HEK293 (cell line): Measurements from ENCODE around the gene FAM20B.

ENCODE experiments used
- ATF2 ChIP-seq: fragments of 450-650 bp; formaldehyde crosslinking; IDR thresholded peaks from 2 replicates; pipeline ENCODE4 v1.5.1; 2016; ENCODE audit warnings: missing biosample characterization, missing genetic modification characterization, low read depth
- ELK4 ChIP-seq: IDR thresholded peaks from 2 replicates; pipeline ENCODE4 v1.6.1; 2011; ENCODE audit warnings: mild to moderate bottlenecking, low read depth, low read length, borderline replicate concordance
- KLF16 ChIP-seq: fragments of 450-650 bp; formaldehyde crosslinking; IDR thresholded peaks from 2 replicates; pipeline ENCODE4 v1.5.1; 2017; ENCODE audit warnings: missing biosample characterization, missing genetic modification characterization
- OSR2 ChIP-seq: fragments of 450-650 bp; formaldehyde crosslinking; IDR thresholded peaks from 2 replicates; pipeline ENCODE4 v1.5.1; 2016; ENCODE audit warnings: missing biosample characterization, missing genetic modification characterization
- REST ChIP-seq: fragments of 450-650 bp; formaldehyde crosslinking; IDR thresholded peaks from 2 replicates; pipeline ENCODE4 v1.5.1; 2016; ENCODE audit warnings: missing biosample characterization, missing genetic modification characterization
- ZNF138 ChIP-seq: fragments of 450-650 bp; formaldehyde crosslinking; IDR thresholded peaks from 2 replicates; pipeline ENCODE4 v1.5.1; 2016; ENCODE audit warnings: missing biosample characterization, missing genetic modification characterization, borderline replicate concordance
- ZNF274 ChIP-seq, 2 experiments: fragments of 200-500 bp in 1 of 2; fragments of 450-650 bp in 1 of 2; sonication (Bioruptor generic) in 1 of 2; formaldehyde crosslinking in 1 of 2; IDR thresholded peaks; 2 replicates each; pipeline versions ENCODE4 v1.5.1 to v1.6.1; 2014 to 2016; ENCODE audit warnings: borderline replicate concordance in 1 of 2, inconsistent platforms in 1 of 2, low read length in 1 of 2, missing biosample characterization in 1 of 2, missing genetic modification characterization in 1 of 2
- ZNF335 ChIP-seq: fragments of 450-650 bp; formaldehyde crosslinking; conservative IDR thresholded peaks from 2 replicates; pipeline ENCODE4 v1.5.1; 2016; ENCODE audit warnings: missing biosample characterization, missing genetic modification characterization
- TF ChIP-seq, protein P1 (sequence below): fragments of 450-650 bp; formaldehyde crosslinking; IDR thresholded peaks from 2 replicates; pipeline ENCODE4 v1.5.1; 2016; ENCODE audit warnings: missing biosample characterization, missing genetic modification characterization
- TF ChIP-seq, protein P2 (sequence below): fragments of 450-650 bp; formaldehyde crosslinking; IDR thresholded peaks from 2 replicates; pipeline ENCODE4 v1.5.1; 2016; ENCODE audit warnings: missing biosample characterization, missing genetic modification characterization

DNA sequence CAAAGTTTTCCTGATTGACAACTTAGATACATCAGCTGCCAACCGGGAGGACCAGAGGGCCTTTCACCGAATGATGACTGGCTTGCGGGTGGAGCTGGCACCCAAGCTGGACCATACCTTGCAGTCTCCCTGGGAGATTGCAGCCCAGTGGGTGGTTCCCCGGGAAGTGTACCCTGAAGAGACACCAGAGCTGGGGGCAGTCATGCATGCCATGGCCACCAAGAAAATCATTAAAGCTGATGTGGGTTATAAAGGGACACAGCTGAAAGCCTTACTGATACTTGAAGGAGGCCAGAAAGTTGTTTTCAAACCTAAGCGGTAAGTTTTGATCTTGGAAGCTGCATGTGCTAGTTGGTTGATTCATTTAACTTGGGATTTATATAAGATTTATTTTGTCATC is 18.2 kb downstream of the FAM20B start:
- TF ChIP-seq, protein P1, sequence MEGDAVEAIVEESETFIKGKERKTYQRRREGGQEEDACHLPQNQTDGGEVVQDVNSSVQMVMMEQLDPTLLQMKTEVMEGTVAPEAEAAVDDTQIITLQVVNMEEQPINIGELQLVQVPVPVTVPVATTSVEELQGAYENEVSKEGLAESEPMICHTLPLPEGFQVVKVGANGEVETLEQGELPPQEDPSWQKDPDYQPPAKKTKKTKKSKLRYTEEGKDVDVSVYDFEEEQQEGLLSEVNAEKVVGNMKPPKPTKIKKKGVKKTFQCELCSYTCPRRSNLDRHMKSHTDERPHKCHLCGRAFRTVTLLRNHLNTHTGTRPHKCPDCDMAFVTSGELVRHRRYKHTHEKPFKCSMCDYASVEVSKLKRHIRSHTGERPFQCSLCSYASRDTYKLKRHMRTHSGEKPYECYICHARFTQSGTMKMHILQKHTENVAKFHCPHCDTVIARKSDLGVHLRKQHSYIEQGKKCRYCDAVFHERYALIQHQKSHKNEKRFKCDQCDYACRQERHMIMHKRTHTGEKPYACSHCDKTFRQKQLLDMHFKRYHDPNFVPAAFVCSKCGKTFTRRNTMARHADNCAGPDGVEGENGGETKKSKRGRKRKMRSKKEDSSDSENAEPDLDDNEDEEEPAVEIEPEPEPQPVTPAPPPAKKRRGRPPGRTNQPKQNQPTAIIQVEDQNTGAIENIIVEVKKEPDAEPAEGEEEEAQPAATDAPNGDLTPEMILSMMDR = no peak
- TF ChIP-seq ZNF274 (IDR thresholded peaks at IDR 0.05; ENCODE audit: low read length) (no peak), ZNF274 (tag by site-specific recombination; IDR thresholded peaks at IDR 0.05; ENCODE audit: borderline replicate concordance) (no peak), ZNF138 (tag by site-specific recombination) (no peak), ZNF335 (tag by site-specific recombination) (no peak), REST (tag by site-specific recombination) (no peak), OSR2 (tag by site-specific recombination) (no peak), KLF16 (tag by site-specific recombination) (no peak), ATF2 (no peak), ELK4 (no peak)
- TF ChIP-seq, protein P2, sequence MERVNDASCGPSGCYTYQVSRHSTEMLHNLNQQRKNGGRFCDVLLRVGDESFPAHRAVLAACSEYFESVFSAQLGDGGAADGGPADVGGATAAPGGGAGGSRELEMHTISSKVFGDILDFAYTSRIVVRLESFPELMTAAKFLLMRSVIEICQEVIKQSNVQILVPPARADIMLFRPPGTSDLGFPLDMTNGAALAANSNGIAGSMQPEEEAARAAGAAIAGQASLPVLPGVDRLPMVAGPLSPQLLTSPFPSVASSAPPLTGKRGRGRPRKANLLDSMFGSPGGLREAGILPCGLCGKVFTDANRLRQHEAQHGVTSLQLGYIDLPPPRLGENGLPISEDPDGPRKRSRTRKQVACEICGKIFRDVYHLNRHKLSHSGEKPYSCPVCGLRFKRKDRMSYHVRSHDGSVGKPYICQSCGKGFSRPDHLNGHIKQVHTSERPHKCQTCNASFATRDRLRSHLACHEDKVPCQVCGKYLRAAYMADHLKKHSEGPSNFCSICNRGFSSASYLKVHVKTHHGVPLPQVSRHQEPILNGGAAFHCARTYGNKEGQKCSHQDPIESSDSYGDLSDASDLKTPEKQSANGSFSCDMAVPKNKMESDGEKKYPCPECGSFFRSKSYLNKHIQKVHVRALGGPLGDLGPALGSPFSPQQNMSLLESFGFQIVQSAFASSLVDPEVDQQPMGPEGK (tag by site-specific recombination) = no peak
